Neural progenitor cell (in vitro differentiated cells): ENCODE measurements around the gene CYP4F3.

Experiments
- CTCF ChIP-seq: fragments of 200-600 bp; sonication (generic); IDR thresholded peaks from 2 replicates; pipeline ENCODE4 v1.5.1; 2017; ENCODE audit warnings: antibody characterized with exemption, mild to moderate bottlenecking
- EZH2 ChIP-seq: fragments of 200-600 bp; sonication (generic); IDR thresholded peaks from 2 replicates; pipeline ENCODE4 v1.6.1; 2017; ENCODE audit warnings: antibody characterized with exemption, mild to moderate bottlenecking, moderate library complexity
- EZH2phosphoT487 ChIP-seq: fragments of 200-600 bp; sonication (generic); IDR thresholded peaks from 2 replicates; pipeline ENCODE4 v1.6.1; 2017; ENCODE audit warnings: antibody characterized with exemption

GRCh38 chr19:15591796-15592195 lies 48.9 kb upstream of the CYP4F3 start:
- TF ChIP-seq CTCF (no peak), EZH2 (no peak), EZH2phosphoT487 (no peak)
